Lung (tissue), 12 donors: ENCODE measurements around the gene MYO16. TPM values are rescaled to one million over a fixed set of nuclear protein-coding genes. Genes with fewer than 3 reads are reported as not detected.
A peak's percentile ranks its signal among the peaks of the same experiment; 100 is the strongest.

Experiments used
- ATAC-seq: fragments of 200-7000 bp; cut with Tn5 transposase; one replicate; pipeline ENCODE4 v1.9.1; 2020; ENCODE audit warnings: moderate number of reproducible peaks; ENCODE audit not compliant: insufficient read depth, low FRiP score
- DNase-seq, 3 donors: peaks; one replicate each; pipeline ENCODE4 v3.0.0-alpha.2; 2013 to 2017
- H3K27ac ChIP-seq, 2 donors: one replicate each; pipeline ENCODE4 v1.5.1; 2013; ENCODE audit warnings: mild to moderate bottlenecking in 2 of 2, moderate library complexity in 2 of 2, control low read depth in 1 of 2, inconsistent platforms in 1 of 2, low read depth in 1 of 2, low read length in 1 of 2
- H3K27me3 ChIP-seq, 3 donors: one replicate each; pipeline ENCODE4 v1.5.1; 2013; ENCODE audit warnings: low read length in 2 of 3; ENCODE audit not compliant: control insufficient read depth in 3 of 3, insufficient read depth in 3 of 3
- H3K36me3 ChIP-seq, 4 donors: one replicate each; pipeline ENCODE4 v1.5.1; 2013; ENCODE audit warnings: low read length in 4 of 4, mild to moderate bottlenecking in 1 of 4, moderate library complexity in 1 of 4; ENCODE audit not compliant: control insufficient read depth in 4 of 4, insufficient read depth in 4 of 4
- H3K4me1 ChIP-seq, 5 donors: one replicate each; pipeline ENCODE4 v1.5.1; 2013; ENCODE audit warnings: low read length in 5 of 5, mild to moderate bottlenecking in 2 of 5, moderate library complexity in 1 of 5; ENCODE audit not compliant: control insufficient read depth in 5 of 5, insufficient read depth in 5 of 5
- H3K4me3 ChIP-seq: one replicate; pipeline ENCODE4 v1.5.1; 2013; ENCODE audit warnings: mild to moderate bottlenecking, control low read depth, moderate library complexity
- H3K9ac ChIP-seq, 2 donors: one replicate each; pipeline ENCODE4 v1.5.1; 2013; ENCODE audit warnings: low read length in 2 of 2, control low read depth in 1 of 2; ENCODE audit not compliant: insufficient read depth in 1 of 2
- H3K9me3 ChIP-seq, 4 donors: one replicate each; pipeline ENCODE4 v1.5.1; 2013; ENCODE audit warnings: low read length in 3 of 4, mild to moderate bottlenecking in 1 of 4, moderate library complexity in 1 of 4; ENCODE audit not compliant: control insufficient read depth in 4 of 4, insufficient read depth in 3 of 4
- CTCF ChIP-seq: IDR thresholded peaks from 2 replicates; pipeline ENCODE4 v1.5.1; 2012; ENCODE audit warnings: mild to moderate bottlenecking; ENCODE audit errors: control extremely low read depth, extremely low read depth
- WGBS, 2 donors: extraction: QIAGEN DNeasy Blood & Tissue Kit; methylation state at CpG; one replicate each; pipeline ENCODE4 v1.1.7; 2013; 5-methylcytosine and 5-hydroxymethylcytosine counted together
- polyA plus RNA-seq, 2 donors: library from polyadenylated mRNA; stranded (reverse); fragments of 200-250 nt; gene quantifications; one replicate each; pipeline ENCODE4 v1.2.1, GENCODE V29; 2013
- total RNA-seq, 2 donors: library from RNA; depleted of rRNA in 1 of 2; stranded (reverse); fragments of >200 nt in 1 of 2; gene quantifications; one replicate each; pipeline ENCODE4 v1.2.1, GENCODE V29; 2014 to 2021
- donor health status: control.
- donor health status: control.
- donor health status: Bipolar disorder and iron deficiency.
- donor health status: healthy.
- donor health status: DM: yes; HTN: yes; CAD: no.

The MYO16 gene
- total and polyA plus RNA-seq, 4 donors, result 0.12 to 13.8 (median 0.88) TPM

- DNase-seq (no peak), ATAC-seq (no peak)
- Histone ChIP-seq H3K4me3 (no peak overlapping the region), H3K9me3 (no peaks in the 10 kb centered on the region), H3K9ac (no peak overlapping the region), H3K27me3 (no peaks in the 10 kb centered on the region), H3K4me1 (peaks cover 0 to 3% (median 0%) of the 10 kb centered on the region in 5 donors), H3K36me3 (no peaks in the 10 kb centered on the region), H3K27ac (no peak overlapping the region)
- WGBS, 2 donors, result 91 to 96% methylated on average over 5 of the region's 5 CpGs
- TF ChIP-seq CTCF, result no peak
Observed at GRCh38 chr13:109175666-109176065, 546.3 kb downstream of the MYO16 start.

GRCh38 chr13:109180905-109181425 lies 551.6 kb downstream of the MYO16 start:
- no peak for TF ChIP-seq CTCF
- no peak for ATAC-seq
- 69 to 75% methylated on average over 4 of the region's 4 CpGs for WGBS, 2 donors
- Histone ChIP-seq H3K9ac (no peak overlapping the region), H3K9me3 (peaks cover 0 to 3% (median 0%) of the 10 kb centered on the region in 4 donors), H3K4me3 (no peak overlapping the region), H3K36me3 (no peaks in the 10 kb centered on the region), H3K4me1 (no peaks in the 10 kb centered on the region), H3K27me3 (no peaks in the 10 kb centered on the region), H3K27ac (no peak overlapping the region)
- DNase-seq, result no peak

DNA sequence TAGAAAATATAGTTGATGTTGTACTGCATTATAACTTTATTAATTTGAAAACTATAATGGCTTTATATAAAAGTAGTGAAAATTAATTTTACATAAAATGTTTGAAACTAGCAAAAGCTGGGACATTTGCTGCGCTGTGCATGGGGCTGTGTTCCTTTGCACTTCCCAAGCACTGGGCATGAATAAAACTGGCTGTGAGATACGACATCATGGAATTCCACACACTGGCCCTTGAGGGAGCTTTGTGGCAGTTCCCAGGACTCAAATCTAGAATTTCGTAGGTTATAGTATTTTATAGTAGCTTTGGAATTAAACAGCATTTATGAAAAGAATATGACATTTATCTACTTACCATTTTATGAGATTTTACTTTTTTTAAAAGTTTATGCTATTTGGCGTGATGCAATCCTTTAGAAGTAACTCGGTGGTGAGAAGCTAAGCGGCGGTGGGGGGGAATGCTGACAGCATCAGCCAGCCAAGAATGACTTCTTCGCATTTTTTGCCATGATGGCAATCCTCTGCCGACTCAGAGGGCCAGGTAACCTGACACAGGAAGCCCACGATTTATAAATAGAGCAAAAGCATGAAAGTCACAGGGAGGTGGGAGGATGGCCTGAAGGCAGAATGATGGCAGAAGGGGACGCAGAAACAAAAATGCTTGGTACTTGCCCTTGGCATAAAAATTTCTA lies 553.5 kb downstream of the MYO16 start:
- Histone ChIP-seq H3K4me3 (no peak overlapping the region), H3K9me3 (peaks cover 0 to 4% (median 0%) of the 10 kb centered on the region in 4 donors), H3K9ac (no peak overlapping the region), H3K27me3 (no peaks in the 10 kb centered on the region), H3K27ac (no peak overlapping the region), H3K4me1 (no peaks in the 10 kb centered on the region), H3K36me3 (no peaks in the 10 kb centered on the region)
- ATAC-seq (no peak), DNase-seq (no peak)
- WGBS, 2 donors, result 76 to 81% methylated on average over 11 of the region's 11 CpGs
- TF ChIP-seq CTCF, result no peak

- peak overlapping the region in 1 of 2 donors; percentile 40 for H3K27ac ChIP-seq
- H3K4me1 ChIP-seq, result no peaks in the 10 kb centered on the region
- WGBS, 2 donors, result 57 to 79% methylated on average over 3 of the region's 3 CpGs
- no peaks in the 10 kb centered on the region for H3K9me3 ChIP-seq
- DNase-seq (no peak), ATAC-seq (no peak)
- peaks cover 0 to 1% (median 0%) of the 10 kb centered on the region in 4 donors for H3K36me3 ChIP-seq
- no peak overlapping the region for H3K4me3 ChIP-seq
- H3K27me3 ChIP-seq, result no peaks in the 10 kb centered on the region
- TF ChIP-seq CTCF, result no peak
- H3K9ac ChIP-seq, result no peak overlapping the region
Observed at GRCh38 chr13:109191413-109191812, 562.0 kb downstream of the MYO16 start.
